ENCODE measurements around the gene NPEPL1. TPM values are rescaled to one million over a fixed set of nuclear protein-coding genes. Genes with fewer than 3 reads are reported as not detected.

Gene NPEPL1
- total and polyA plus RNA-seq, 2 of the 8 experiments (the other 6 are each of a cell fraction or from before 2014, with no cell fraction given), result 12.4 to 26.8 TPM

GRCh38 chr20:58752565-58752964 lies 60.0 kb downstream of the NPEPL1 start:
- Histone ChIP-seq H4K91ac (replicated peaks; ENCODE audit: insufficient read length, low read length) (peak overlapping the region; percentile 90), H3K56ac (replicated peaks; ENCODE audit: insufficient read length, low read depth, low read length) (no peak overlapping the region), H3K4ac (replicated peaks; ENCODE audit: insufficient read length, low read depth, low read length) (peak overlapping the region; percentile 88), H3K14ac (ENCODE audit: insufficient read length) (no peak overlapping the region), H3K23me2 (ENCODE audit: low read depth, low read length) (no peaks in the 10 kb centered on the region), H4K5ac (ENCODE audit: insufficient read length, low read depth, low read length) (no peak overlapping the region), H3K4me2 (ENCODE audit: insufficient read depth in 1 of 2, low read depth in 2 of 2, low read length in 2 of 2) (peak overlapping the region in 1 of 2 experiments; percentile 48; a peak in 1 of 4 replicates), H3K27me3 (replicated peaks in 1 of 4; ENCODE audit: control insufficient read depth in 3 of 4, extremely low read depth in 1 of 4, insufficient read depth in 3 of 4, low read length in 3 of 4) (peaks cover 0 to 37% (median 15%) of the 10 kb centered on the region in 4 experiments; a peak in 5 of 7 replicates), H4K20me1 (replicated peaks in 1 of 2; ENCODE audit: control insufficient read depth in 1 of 2, insufficient read depth in 2 of 2, low read length in 2 of 2) (no peaks in the 10 kb centered on the region), H2BK5ac (ENCODE audit: low read depth, low read length) (peak overlapping the region; percentile 79; the same call in 1 of the 2 replicates), H3K18ac (ENCODE audit: extremely low read depth, low read length) (peak overlapping the region; percentile 89), H3K79me1 (ENCODE audit: low read depth, low read length) (no peaks in the 10 kb centered on the region), H2AK5ac (ENCODE audit: low read depth, low read length) (no peak overlapping the region; the same call in 1 of the 2 replicates), H3K4me1 (replicated peaks in 1 of 4; ENCODE audit: control insufficient read depth in 3 of 4, insufficient read depth in 4 of 4, low read length in 3 of 4) (peaks cover 0 to 27% (median 17%) of the 10 kb centered on the region in 4 experiments; a peak in 6 of 7 replicates), H3K27ac (ENCODE audit: low read depth, low read length) (no peak overlapping the region), H3K9me3 (ENCODE audit: insufficient read depth in 2 of 2, low read depth in 1 of 2, low read length in 1 of 2) (no peaks in the 10 kb centered on the region), H2BK12ac (ENCODE audit: low read depth, low read length) (peak overlapping the region; percentile 96; the same call in 1 of the 2 replicates), H2BK120ac (replicated peaks; ENCODE audit: low read depth, low read length) (no peak overlapping the region), H3K4me3 (ENCODE audit: extremely low read depth in 1 of 4, insufficient read depth in 2 of 4, low read depth in 3 of 4, low read length in 4 of 4) (no peak overlapping the region), H2BK15ac (ENCODE audit: low read length) (peak overlapping the region; percentile 65; the same call in 1 of the 2 replicates), H2BK20ac (ENCODE audit: low read length) (peak overlapping the region; percentile 99), H2AFZ (ENCODE audit: low read length) (no peak overlapping the region), H3K36me3 (ENCODE audit: control insufficient read depth in 2 of 4, insufficient read depth in 4 of 4, low read length in 3 of 4) (no peaks in the 10 kb centered on the region), H3K23ac (ENCODE audit: insufficient read length) (no peak overlapping the region), H3K79me2 (ENCODE audit: control insufficient read depth in 1 of 2, insufficient read depth in 2 of 2, low read length in 2 of 2) (no peaks in the 10 kb centered on the region), H3K9ac (replicated peaks in 1 of 4; ENCODE audit: extremely low read depth in 1 of 4, low read depth in 3 of 4, low read length in 3 of 4) (no peak overlapping the region), H4K8ac (ENCODE audit: extremely low read depth, insufficient read depth, low read length) (no peak overlapping the region)
- ChIA-PET CTCF (ENCODE audit: partially characterized antibody) (no interaction called here), POLR2A (ENCODE audit: partially characterized antibody) (interaction anchor here (0.8 to 2.8 kb wide), 2 partner anchors 29 to 61 kb away, joined by 3 to 18 read pairs; no protein-coding TSS in a partner anchor)
- WGBS, 2 experiments (ENCODE audit: extremely low coverage in 1 of 2, insufficient coverage in 1 of 2, insufficient read length in 1 of 2, insufficient replicate concordance in 2 of 2, low coverage in 1 of 2, low lambda C conversion rate in 2 of 2, missing lambda C conversion rate in 1 of 2), result 78% methylated on average over 6 of the region's 6 CpGs; no CpG with 5 or more reads in 1 of the 2 experiments
- FAIRE-seq (no peak), DNase-seq (ENCODE audit: low read depth in 1 of 2, low spot score in 2 of 2) (no peak)
- TF ChIP-seq POLR2A (IDR thresholded peaks at IDR 0.05; ENCODE audit: control extremely low read depth in 1 of 2, low read depth in 2 of 2, low read length in 2 of 2), result no peak
- TF ChIP-seq RFX5 (IDR thresholded peaks at IDR 0.05; ENCODE audit: borderline replicate concordance, low read depth, low read length), result no peak
- TF ChIP-seq CTBP2 (IDR thresholded peaks at IDR 0.05; ENCODE audit: borderline replicate concordance, insufficient read depth, insufficient read length, low read length), result no peak
- no peak for TF ChIP-seq KDM1A (IDR thresholded peaks at IDR 0.05; ENCODE audit: borderline replicate concordance, low read length)
- no peak for TF ChIP-seq PHF8 (conservative IDR thresholded peaks at IDR 0.05; ENCODE audit: low read depth, low read length)
- no peak for TF ChIP-seq EGR1 (IDR thresholded peaks at IDR 0.05; ENCODE audit: borderline replicate concordance, low read depth, low read length)
- TF ChIP-seq GTF2F1 (IDR thresholded peaks at IDR 0.05; ENCODE audit: borderline replicate concordance, low read depth, low read length), result no peak
- TF ChIP-seq TEAD4 (IDR thresholded peaks at IDR 0.05; ENCODE audit: low read depth, low read length), result no peak
- TF ChIP-seq MAFK (IDR thresholded peaks at IDR 0.05; ENCODE audit: low read depth, low read length), result no peak
- TF ChIP-seq SP1 (IDR thresholded peaks at IDR 0.05; ENCODE audit: low read depth, low read length), result no peak
- no peak for TF ChIP-seq TAF1 (IDR thresholded peaks at IDR 0.05; ENCODE audit: low read depth, low read length)
- TF ChIP-seq HDAC2 (IDR thresholded peaks at IDR 0.05; ENCODE audit: borderline replicate concordance in 1 of 2, low read depth in 2 of 2, low read length in 2 of 2), result no peak
- TF ChIP-seq JUN (IDR thresholded peaks at IDR 0.05; ENCODE audit: low read depth, low read length), result no peak
- TF ChIP-seq TBP (IDR thresholded peaks at IDR 0.05; ENCODE audit: low read depth, low read length), result no peak

Data from H1 (cell line).